ENCODE results near the gene SMTN. TPM values are rescaled to one million over a fixed set of nuclear protein-coding genes. Genes with fewer than 3 reads are reported as not detected.

The SMTN gene
- total and polyA plus RNA-seq, 7 donors = 23.8 to 1,789 (median 987) TPM

GRCh38 chr22:31135706-31136105 lies 54.6 kb downstream of the SMTN start:
- peaks cover 0 to 24% (median 16%) of the 10 kb centered on the region in 3 donors for H3K27me3 ChIP-seq
- H3K4me1 ChIP-seq = no peaks in the 10 kb centered on the region
- H3K9me3 ChIP-seq = no peaks in the 10 kb centered on the region
- intact Hi-C loops (cut with DNase I) = no loop called here
- no peak overlapping the region for H3K4me3 ChIP-seq
- TF ChIP-seq EP300 (IDR thresholded peaks at IDR 0.05) (no peak), POLR2A (IDR thresholded peaks at IDR 0.05) (no peak), POLR2AphosphoS5 (IDR thresholded peaks at IDR 0.05) (no peak), CTCF (IDR thresholded peaks at IDR 0.05) (no peak)
- DNase-seq = no peak
- H3K36me3 ChIP-seq = no peaks in the 10 kb centered on the region
- no peak overlapping the region for H3K27ac ChIP-seq
- 90 to 94% methylated on average over 6 of the region's 6 CpGs for WGBS, 2 donors

- Histone ChIP-seq H3K9me3 (no peaks in the 10 kb centered on the region), H3K27me3 (peaks cover 0 to 24% (median 16%) of the 10 kb centered on the region in 3 donors), H3K4me1 (no peaks in the 10 kb centered on the region), H3K36me3 (no peaks in the 10 kb centered on the region), H3K4me3 (no peak overlapping the region), H3K27ac (no peak overlapping the region)
- TF ChIP-seq POLR2A (IDR thresholded peaks at IDR 0.05) = no peak
- TF ChIP-seq EP300 (IDR thresholded peaks at IDR 0.05) = no peak
- no peak for TF ChIP-seq CTCF (IDR thresholded peaks at IDR 0.05)
- no peak for TF ChIP-seq POLR2AphosphoS5 (IDR thresholded peaks at IDR 0.05)
- DNase-seq = no peak
- 74 to 85% methylated on average over 9 of the region's 9 CpGs for WGBS, 2 donors
- intact Hi-C loops (cut with DNase I) = no loop called here
These were observed 55.0 kb downstream of the SMTN start for GRCh38 chr22:31136155-31136554.

- no peak for DNase-seq
- Histone ChIP-seq H3K27me3 (peaks cover 0 to 24% (median 16%) of the 10 kb centered on the region in 3 donors), H3K4me1 (no peaks in the 10 kb centered on the region), H3K27ac (no peak overlapping the region), H3K4me3 (no peak overlapping the region), H3K36me3 (no peaks in the 10 kb centered on the region), H3K9me3 (no peaks in the 10 kb centered on the region)
- WGBS, 2 donors = 91 to 95% methylated on average over 16 of the region's 16 CpGs
- intact Hi-C loops (cut with DNase I) = no loop called here
- TF ChIP-seq CTCF (IDR thresholded peaks at IDR 0.05) = no peak
- TF ChIP-seq EP300 (IDR thresholded peaks at IDR 0.05) = no peak
- TF ChIP-seq POLR2A (IDR thresholded peaks at IDR 0.05) = no peak
- TF ChIP-seq POLR2AphosphoS5 (IDR thresholded peaks at IDR 0.05) = no peak
These were observed 55.6 kb downstream of the SMTN start for GRCh38 chr22:31136711-31137110.

- intact Hi-C loops (cut with DNase I) = no loop called here
- Histone ChIP-seq H3K9me3 (no peaks in the 10 kb centered on the region), H3K36me3 (no peaks in the 10 kb centered on the region), H3K4me3 (no peak overlapping the region), H3K27me3 (peaks cover 0 to 24% (median 16%) of the 10 kb centered on the region in 3 donors), H3K27ac (no peak overlapping the region), H3K4me1 (no peaks in the 10 kb centered on the region)
- TF ChIP-seq EP300 (IDR thresholded peaks at IDR 0.05) (no peak), POLR2AphosphoS5 (IDR thresholded peaks at IDR 0.05) (no peak), CTCF (IDR thresholded peaks at IDR 0.05) (no peak), POLR2A (IDR thresholded peaks at IDR 0.05) (no peak)
- DNase-seq = no peak
- WGBS, 2 donors = 74 to 85% methylated on average over 10 of the region's 10 CpGs
These were observed 56.6 kb downstream of the SMTN start for GRCh38 chr22:31137721-31138120.

- Histone ChIP-seq H3K36me3 (no peaks in the 10 kb centered on the region), H3K4me1 (no peaks in the 10 kb centered on the region), H3K4me3 (no peak overlapping the region), H3K27me3 (peaks cover 0 to 24% (median 16%) of the 10 kb centered on the region in 3 donors), H3K9me3 (no peaks in the 10 kb centered on the region), H3K27ac (no peak overlapping the region)
- intact Hi-C loops (cut with DNase I) = no loop called here
- no peak for DNase-seq
- WGBS, 2 donors = 66 to 77% methylated on average over 10 of the region's 10 CpGs
- TF ChIP-seq POLR2AphosphoS5 (IDR thresholded peaks at IDR 0.05) (no peak), CTCF (IDR thresholded peaks at IDR 0.05) (no peak), POLR2A (IDR thresholded peaks at IDR 0.05) (no peak), EP300 (IDR thresholded peaks at IDR 0.05) (no peak)
These were observed 57.0 kb downstream of the SMTN start for GRCh38 chr22:31138126-31138525.
